Germinal center (tissue), 1 donor: Measurements from ENCODE around the gene ITPKC.
A peak's percentile ranks its signal among the peaks of the same experiment; 100 is the strongest.
"Not testable (repeated sequence)": the region's sequence is repeated elsewhere in the genome, so short reads cannot be mapped to it uniquely, and the experiment has no call there.

Experiments used
- DNase-seq: peaks from one replicate; pipeline ENCODE4 v3.0.0; 2012; ENCODE audit warnings: mixed read lengths, low spot score

ITPKC gene

DNA sequence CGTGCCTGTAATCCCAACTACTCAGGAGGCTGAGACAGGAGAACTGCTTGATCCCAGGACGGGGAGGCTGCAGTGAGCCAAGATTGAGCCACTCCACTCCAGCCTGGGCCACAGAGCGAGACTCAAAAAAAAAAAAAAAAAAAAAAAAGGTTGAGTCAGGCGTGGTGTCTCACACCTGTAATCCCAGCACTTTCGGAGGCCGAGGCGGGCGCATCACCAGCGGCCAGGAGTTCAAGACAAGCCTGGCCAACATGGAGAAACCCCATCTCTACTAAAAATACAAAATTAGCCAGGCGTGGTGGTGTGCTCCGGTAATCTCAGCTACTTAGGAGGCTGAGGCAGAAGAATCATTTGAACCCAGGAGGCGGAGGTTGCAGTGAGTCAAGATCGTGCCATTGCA, 49.5 kb downstream of the ITPKC start:
- DNase-seq: not testable (repeated sequence)

DNA sequence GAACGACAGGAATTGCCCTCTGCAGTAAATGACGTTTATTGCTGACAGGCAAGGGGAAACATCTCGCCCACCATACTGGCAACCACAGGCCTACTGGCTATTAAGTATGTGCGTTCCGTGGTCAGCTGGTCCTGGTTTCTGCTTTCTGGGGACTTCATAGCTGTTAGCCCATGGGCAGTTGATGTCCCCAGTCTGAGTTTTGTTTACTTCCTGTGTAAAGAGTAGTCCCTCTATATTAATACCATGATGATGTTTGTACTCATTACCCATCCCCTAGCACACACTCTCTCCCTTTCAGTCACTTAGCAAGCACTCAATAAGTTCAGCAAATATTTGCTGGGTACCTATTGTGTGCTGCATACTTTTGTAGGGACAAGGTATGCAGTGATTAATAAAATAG, 52.0 kb downstream of the ITPKC start:
- DNase-seq: no peak

DNA sequence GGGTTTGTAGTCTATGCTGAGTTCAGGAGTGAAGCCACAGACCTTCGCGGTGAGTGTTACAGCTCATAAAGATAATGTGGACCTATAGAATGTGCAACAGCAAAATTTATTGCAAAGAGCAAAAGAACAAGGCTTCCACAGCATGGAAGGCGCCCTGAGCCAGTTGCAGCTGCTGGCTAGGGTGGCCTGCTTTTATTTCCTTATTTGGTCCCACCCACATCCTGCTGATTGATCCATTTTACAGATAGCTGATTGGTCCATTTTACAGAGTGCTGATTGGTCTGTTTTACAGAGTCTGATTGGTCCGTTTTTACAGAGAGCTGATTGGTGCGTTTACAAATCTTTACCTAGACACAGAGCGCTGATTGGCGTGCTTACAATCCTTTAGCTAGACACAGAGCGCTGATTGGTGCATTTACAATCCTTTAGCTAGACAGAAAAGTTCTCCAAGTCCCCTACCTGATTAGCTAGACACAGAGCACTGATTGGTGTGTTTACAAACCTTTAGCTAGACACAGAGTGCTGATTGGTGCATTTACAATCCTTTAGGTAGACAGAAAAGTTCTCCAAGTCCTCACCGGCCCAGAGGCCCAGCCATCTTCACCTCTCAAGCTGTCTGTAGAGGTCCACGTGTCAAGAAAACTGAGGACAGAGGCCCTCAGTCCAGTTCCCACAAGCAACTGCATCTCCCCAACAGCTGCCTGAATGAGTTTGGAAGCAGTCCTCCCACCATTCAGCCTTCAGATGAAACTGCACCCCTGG, 54.4 kb downstream of the ITPKC start:
- DNase-seq: not testable (repeated sequence)

DNA sequence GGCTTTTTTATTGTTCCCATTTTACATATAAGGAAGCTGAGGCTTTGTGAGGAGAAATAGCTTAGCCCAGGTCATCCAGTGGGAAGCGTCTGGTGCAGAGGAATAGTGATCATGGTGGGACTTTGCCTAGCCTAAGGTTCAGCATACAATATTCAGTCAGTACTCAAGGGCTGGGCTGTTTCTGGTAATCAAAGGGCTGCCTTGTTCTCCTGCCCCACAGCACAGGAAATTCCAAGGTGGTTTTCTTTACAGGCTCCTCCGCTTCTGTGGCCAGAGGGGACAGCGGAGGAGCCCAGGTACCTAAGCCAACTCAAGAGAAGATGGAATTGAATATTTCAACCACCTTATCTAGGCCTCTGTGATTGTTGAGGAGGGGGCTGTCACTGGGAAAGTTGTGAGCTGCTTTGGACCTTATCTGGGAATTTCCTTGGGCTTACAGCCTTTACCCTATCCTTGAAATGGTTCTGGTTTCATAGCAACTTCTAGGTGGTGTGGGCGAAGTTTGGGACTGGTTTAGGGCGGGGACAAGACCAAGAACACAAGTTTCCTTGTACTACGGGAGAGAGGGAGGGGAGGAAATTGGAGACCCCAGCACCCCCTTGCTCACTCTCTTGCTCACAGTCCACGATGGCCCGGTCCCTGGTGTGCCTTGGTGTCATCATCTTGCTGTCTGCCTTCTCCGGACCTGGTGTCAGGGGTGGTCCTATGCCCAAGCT, 58.2 kb downstream of the ITPKC start, which contains the start of gene MIA:
Gene MIA, plus strand, starts transcription at position 606 of the 716 bp plus-strand sequence. Its CDS starts 22 bp downstream, at position 628.
- DNase-seq: no peak

DNA sequence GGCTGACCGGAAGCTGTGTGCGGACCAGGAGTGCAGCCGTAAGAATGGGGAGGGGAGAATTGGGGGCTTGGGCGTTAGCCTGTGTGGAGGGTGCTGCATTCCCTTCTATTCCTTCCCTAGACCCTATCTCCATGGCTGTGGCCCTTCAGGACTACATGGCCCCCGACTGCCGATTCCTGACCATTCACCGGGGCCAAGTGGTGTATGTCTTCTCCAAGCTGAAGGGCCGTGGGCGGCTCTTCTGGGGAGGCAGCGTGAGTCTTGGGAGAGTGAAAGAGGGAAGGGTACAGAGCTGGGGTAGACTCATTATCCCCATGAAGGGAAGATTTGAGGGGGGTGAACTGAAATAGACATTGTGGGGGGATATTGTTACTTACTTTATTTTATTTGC, 58.7 kb downstream of the ITPKC start:
- DNase-seq: no peak

DNA sequence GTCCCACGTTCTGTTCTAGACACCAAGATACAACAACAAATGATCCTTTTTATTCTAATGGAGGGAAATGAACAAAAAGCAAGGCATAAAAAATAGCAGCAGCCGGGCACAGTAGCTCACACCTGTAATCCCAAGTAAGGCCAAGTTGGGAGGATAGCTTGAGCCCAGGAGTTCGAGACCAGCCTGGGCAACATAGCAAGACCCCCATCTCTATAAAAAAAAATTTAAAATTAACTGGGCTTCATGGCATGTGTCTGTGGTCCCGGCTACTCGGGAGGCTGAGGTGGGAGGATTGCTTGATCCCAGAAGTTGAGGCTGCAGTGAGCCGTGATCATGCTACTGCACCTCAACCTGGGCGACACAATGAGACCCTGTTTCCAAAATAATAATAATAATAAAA, 59.5 kb downstream of the ITPKC start:
- no peak for DNase-seq

DNA sequence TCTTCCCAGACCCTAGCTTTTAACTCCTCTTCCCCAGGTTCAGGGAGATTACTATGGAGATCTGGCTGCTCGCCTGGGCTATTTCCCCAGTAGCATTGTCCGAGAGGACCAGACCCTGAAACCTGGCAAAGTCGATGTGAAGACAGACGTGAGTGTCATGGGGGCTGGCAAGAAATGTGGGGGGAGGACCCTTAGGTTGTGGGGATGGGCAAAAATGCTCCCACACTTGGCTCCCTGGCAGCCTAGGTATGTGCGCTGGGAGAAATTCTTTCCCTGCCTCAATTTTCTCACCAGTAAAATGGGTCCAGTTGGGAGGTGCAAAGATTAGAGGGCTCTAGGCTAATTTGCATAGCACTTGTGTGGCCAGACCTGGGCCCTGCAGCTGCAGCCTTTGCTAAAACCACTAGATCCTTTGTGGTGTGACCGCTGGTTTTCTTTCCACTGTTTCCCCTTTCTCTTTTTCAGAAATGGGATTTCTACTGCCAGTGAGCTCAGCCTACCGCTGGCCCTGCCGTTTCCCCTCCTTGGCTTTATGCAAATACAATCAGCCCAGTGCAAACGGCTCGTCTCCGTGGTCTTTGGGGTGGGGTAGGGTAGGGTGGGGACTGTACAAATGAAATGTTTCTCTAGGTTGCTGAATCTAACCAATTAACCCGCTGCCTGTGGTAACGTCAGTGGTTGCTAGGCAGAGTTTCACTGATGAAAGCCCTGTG, 60.2 kb downstream of the ITPKC start:
- peak; percentile 92 for DNase-seq

DNA sequence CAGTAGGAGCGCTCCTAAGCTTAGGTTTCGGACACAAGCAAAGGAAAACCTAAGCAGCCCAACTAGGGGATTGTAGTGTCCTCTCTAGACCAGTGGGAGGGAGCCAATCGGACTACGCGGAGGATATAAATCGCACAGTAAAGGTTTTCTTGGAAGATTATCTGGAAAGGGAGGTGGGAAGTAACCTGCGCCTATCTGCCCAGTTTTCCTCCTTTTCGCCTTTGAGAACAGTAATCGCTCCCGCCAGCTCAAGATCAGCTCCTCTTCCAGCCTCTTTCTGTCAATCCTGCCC, 60.7 kb downstream of the ITPKC start:
- DNase-seq: no peak

DNA sequence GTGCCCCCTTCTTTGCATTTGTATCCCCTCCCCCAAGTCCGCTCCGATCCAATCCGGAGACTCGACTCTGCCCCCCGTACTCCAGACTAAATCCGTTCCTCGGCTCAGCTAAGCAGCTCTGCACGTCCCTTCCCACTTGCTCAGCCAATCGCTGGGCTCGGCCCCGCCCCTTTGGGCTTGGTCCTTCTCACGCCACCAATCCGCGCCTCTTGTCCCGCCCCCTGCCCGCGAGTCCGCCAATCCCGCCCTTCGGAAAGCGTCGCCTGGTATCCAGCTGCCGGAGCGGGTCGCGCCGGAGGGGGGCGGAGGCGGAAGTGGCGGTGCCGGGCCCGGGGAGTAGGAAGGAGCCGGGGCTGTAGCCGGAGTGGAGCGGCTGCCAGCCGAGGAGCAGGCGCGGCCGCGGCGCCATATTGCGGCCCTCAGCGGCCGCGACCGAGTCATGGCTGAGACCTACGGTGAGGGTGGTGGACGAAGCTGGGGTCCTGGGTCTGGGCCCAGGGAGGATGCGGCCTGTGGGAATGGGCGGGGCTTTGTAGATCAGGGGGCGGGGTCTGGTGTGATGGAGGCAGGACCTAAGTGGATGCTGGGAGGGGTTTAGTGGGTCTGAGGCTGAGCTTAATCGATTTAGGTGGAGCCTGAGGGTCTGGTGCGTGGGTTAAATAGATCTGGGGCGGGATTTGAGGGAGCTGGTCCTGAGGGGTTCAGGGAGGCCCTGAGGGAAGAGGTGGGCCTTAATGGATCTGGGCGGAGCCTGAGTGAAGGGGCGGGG, 61.2 kb downstream of the ITPKC start, which contains the start of gene RAB4B:
Gene RAB4B, plus strand, starts transcription at position 311 of the 769 bp plus-strand sequence. Its CDS starts 129 bp downstream, at position 440.
- DNase-seq: peak; percentile 97

DNA sequence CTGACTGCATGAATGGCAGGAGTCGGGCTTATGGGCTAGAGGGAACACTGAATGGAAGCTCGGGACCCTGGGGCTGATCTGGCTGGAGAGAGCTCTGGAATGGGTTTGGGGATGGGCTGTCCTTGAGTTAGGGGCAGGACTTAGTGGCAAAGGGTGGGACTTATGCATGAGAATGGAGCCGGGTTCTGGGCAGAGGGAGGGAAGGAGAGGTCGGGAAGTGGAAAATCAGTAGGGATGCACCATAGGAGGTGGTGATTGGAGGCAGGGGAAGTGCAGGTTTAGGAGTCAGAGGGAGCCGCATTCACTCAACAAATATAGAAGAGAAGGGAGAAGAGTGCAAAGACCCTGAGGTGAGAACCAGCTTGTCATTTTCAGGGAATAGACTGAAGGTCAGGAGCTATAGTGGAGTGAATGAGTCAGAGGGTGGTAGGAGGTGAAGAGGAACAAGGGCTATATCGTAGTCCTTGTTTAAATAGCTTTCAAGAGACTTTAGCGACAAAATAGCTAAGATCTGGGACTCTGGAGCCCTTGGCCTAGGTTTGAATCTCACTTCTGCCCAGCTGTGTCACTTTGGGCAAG, 61.9 kb downstream of the ITPKC start:
- DNase-seq: no peak

DNA sequence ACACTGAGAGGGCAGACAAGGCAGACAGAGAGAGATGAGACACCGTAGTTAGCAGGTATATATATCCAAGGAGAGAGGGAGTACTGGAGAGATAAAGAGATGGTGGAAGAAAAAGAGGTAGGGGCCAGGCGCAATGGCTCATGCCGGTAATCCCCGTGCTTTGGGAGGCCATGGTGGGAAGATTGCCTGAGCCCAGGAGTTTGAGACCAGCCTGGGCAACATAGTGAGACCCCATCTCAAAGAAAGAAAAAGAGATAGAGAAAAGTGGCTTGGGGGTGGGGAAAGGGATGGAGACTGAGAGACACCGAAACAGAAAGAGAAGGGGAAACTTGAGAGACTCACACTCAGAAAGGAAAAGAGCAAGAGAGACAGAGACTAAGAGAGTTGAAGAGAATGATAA, 63.7 kb downstream of the ITPKC start:
- no peak for DNase-seq

DNA sequence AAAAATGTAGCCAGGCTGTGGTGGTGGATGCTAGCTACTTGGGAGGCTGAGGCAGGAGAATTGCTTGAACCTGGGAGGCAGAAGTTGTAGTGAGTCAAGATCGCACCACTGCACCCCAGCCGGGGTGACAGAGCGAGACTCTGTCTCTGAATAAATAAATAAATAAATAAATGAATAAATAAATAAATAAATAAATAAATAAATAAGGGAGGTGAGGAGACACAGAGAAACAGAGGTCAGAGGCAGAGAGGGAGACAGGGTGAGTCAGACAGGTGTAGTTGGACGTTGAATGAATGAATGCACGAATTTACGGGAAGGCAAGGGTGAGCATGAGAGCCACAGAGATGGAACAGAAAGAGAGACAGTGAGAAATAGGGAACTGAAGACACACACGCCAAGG, 64.2 kb downstream of the ITPKC start:
- no peak for DNase-seq

DNA sequence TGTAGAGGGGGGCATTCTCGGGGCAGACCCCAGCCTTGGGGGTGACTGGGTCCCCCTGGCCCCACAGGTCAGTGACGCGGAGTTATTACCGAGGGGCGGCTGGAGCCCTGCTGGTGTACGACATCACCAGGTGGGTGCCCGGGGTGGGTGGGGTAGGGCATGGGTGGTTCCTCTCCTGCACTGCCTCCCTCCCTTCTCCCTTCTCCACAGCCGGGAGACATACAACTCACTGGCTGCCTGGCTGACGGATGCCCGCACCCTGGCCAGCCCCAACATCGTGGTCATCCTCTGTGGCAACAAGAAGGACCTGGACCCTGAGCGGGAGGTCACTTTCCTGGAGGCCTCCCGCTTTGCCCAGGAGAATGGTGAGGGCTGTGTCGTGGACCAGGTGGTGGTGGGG, 66.8 kb downstream of the ITPKC start:
- DNase-seq: no peak

DNA sequence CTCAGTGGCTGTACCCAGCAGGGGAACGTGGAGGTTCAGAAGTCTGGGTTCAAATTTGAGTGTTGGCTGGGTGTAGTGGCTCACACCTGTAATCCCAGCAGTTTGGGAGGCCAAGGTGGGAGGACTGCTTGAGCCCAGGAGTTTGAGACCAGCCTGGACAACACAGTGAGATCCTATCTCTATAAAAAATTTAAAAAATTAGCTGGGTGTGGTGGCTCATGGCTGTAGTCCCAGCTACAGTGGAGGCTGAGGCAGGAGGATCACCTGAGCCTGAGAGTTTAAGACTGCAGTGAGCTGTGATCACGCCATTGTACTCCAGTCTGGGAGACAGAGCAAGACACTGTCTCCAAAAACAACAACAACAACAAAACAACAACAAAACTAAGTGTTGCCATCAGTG, 67.2 kb downstream of the ITPKC start:
- not testable (repeated sequence) for DNase-seq

DNA sequence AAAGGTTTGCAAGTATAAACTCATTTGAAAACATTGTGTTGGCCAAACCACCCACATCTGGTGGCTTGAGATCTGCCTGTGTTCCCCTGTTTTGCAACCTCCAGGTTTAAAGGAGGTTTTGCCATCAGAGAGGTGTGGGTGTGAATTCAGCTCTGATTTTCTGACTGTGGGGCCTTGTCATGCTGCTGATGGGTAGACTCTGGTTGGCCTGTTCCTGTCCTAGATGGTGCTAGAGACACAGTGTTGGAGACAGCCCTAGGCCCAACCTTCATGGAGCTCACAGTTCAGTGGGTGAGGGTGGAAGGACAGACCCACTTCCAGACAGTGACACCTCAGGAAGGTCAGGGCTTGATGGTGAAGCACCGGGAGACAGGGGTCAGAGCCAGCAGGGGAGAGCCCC, 68.6 kb downstream of the ITPKC start:
- DNase-seq: no peak

DNA sequence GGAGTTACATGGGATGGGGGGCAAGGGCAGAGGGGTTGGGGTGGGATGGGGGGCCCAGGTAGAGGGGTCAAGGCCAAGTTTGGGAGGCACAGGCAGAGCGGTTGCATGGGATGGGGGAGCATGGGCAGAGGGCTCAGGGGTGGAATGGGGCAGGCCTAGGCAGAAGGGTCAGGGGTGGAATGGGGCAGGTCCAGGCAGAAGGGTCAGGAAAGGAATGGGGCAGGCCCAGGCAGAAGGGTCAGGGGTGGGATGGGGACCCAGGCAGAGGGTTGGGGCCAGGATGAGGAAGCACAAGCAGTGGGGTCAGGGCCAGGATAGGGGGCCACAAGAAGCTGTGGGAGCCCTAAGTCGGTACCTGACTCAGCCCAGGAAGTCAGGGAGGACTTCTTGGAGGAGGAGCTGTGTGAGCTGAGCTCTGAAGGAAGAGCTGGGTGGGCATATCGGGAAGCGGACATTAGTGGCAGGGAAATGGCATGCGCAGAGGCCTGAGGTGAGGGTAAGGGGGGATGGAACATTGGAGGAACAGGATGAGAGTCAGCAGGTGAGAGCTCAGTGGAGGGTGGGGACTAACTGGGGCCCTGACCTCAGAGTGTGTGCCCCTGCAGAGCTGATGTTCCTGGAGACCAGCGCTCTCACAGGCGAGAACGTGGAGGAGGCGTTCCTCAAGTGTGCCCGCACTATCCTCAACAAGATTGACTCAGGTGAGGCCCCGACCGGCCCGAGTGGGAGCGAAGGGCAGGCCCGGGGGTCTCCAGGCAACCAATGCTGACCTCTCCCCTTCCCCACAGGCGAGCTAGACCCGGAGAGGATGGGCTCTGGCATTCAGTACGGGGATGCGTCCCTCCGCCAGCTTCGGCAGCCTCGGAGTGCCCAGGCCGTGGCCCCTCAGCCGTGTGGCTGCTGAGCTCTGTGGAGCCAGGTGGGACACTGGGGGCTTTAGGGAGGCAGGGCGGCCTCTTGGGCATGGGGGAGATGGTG, 69.4 kb downstream of the ITPKC start:
- no peak for DNase-seq
